ENCODE results near the gene ZCCHC7. TPM values are rescaled to one million over a fixed set of nuclear protein-coding genes. Genes with fewer than 3 reads are reported as not detected.

Gene ZCCHC7
- total RNA-seq, 1 donor from 2014 or later, result 25.1 TPM

DNA sequence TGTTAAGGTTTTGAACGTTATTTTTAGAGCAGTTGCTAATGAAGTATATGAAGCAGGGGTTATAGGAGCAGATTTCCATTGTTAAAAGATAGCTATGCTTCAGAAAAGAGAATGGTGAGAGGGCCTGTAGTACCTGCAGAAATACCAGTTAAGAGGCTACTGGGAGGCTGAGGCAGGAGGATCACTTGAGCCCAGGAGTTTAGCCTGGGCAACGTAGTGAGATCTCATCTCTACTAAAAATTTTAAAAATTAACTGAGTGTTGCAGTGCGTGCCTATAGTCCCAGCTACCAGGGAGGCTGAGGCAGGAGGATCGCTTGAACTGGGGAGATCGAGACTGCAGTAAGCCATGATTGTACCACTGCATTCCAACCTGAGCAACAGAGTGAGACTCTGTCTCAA, 148.8 kb downstream of the ZCCHC7 start:
- Histone ChIP-seq H3K36me3 (no peaks in the 10 kb centered on the region), H3K27me3 (no peaks in the 10 kb centered on the region), H3K4me1 (no peaks in the 10 kb centered on the region), H3K4me3 (no peak overlapping the region), H3K27ac (no peak overlapping the region), H3K9me3 (peaks cover 0 to 16% of the 10 kb centered on the region in 2 donors)
- intact Hi-C loops (cut with DNase I), result no loop called here
- TF ChIP-seq CTCF (IDR thresholded peaks at IDR 0.05), result no peak
- no peak for DNase-seq (ENCODE audit: low spot score in 2 of 2)

- H3K27ac ChIP-seq, result no peak overlapping the region
- no peak for DNase-seq (ENCODE audit: low spot score in 2 of 2)
- H3K9me3 ChIP-seq, result peaks cover 0 to 16% of the 10 kb centered on the region in 2 donors
- intact Hi-C loops (cut with DNase I), result no loop called here
- no peak overlapping the region for H3K4me3 ChIP-seq
- H3K36me3 ChIP-seq, result no peaks in the 10 kb centered on the region
- no peaks in the 10 kb centered on the region for H3K4me1 ChIP-seq
- TF ChIP-seq CTCF (IDR thresholded peaks at IDR 0.05), result no peak
- no peaks in the 10 kb centered on the region for H3K27me3 ChIP-seq
These were observed 151.3 kb downstream of the ZCCHC7 start for GRCh38 chr9:37271679-37272078.

GRCh38 chr9:37273595-37273994, 153.2 kb downstream of the ZCCHC7 start:
- Histone ChIP-seq H3K4me3 (no peak overlapping the region), H3K27me3 (no peaks in the 10 kb centered on the region), H3K4me1 (no peaks in the 10 kb centered on the region), H3K27ac (no peak overlapping the region), H3K9me3 (peaks cover 0 to 16% of the 10 kb centered on the region in 2 donors), H3K36me3 (no peaks in the 10 kb centered on the region)
- no peak for TF ChIP-seq CTCF (IDR thresholded peaks at IDR 0.05)
- intact Hi-C loops (cut with DNase I), result no loop called here
- DNase-seq (ENCODE audit: low spot score in 2 of 2), result no peak

GRCh38 chr9:37281541-37281940, 161.2 kb downstream of the ZCCHC7 start:
- H3K36me3 ChIP-seq, result no peaks in the 10 kb centered on the region

DNA sequence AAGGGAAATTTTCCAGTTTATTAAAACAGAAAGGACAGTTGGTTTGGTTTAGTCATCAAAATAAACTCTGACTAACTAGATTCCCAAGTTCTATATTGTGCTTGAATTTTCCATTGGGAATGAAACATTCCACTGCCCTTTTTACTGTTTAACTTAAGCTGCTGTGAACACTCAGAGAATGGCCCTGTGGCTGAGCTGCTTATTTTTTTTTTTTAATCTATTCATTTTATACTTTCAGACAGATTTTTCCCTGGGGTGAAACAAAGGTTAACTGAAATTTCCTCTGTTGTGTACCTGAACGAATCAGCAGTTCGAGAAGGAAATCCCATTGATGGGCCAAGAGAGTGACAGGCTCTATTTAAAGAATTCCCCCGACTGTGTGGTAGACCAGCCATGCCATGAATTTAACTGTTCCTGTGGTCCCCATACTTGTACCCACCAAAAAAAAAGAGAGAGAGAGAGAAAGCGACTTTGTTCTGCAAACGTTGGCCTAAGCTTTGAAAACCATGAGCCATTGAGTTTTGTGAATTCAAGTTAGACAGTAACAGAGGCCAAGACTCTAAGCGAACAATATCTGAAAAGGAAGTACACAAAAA, 163.5 kb downstream of the ZCCHC7 start:
- no peaks in the 10 kb centered on the region for H3K9me3 ChIP-seq
- no peak for DNase-seq (ENCODE audit: low spot score in 2 of 2)
- H3K27ac ChIP-seq, result no peak overlapping the region
- no peak for TF ChIP-seq CTCF (IDR thresholded peaks at IDR 0.05)
- H3K36me3 ChIP-seq, result no peaks in the 10 kb centered on the region
- no peaks in the 10 kb centered on the region for H3K4me1 ChIP-seq
- no peak overlapping the region for H3K4me3 ChIP-seq
- no peaks in the 10 kb centered on the region for H3K27me3 ChIP-seq
- intact Hi-C loops (cut with DNase I), result no loop called here

More at GRCh38 chr9:37281541-37281940, 161.2 kb downstream of the ZCCHC7 start:
- no peaks in the 10 kb centered on the region for H3K9me3 ChIP-seq
- TF ChIP-seq CTCF (IDR thresholded peaks at IDR 0.05), result no peak
- intact Hi-C loops (cut with DNase I), result no loop called here
- H3K27ac ChIP-seq, result no peak overlapping the region
- no peak for DNase-seq (ENCODE audit: low spot score in 2 of 2)
- H3K27me3 ChIP-seq, result no peaks in the 10 kb centered on the region
- H3K4me1 ChIP-seq, result no peaks in the 10 kb centered on the region
- no peak overlapping the region for H3K4me3 ChIP-seq

DNA sequence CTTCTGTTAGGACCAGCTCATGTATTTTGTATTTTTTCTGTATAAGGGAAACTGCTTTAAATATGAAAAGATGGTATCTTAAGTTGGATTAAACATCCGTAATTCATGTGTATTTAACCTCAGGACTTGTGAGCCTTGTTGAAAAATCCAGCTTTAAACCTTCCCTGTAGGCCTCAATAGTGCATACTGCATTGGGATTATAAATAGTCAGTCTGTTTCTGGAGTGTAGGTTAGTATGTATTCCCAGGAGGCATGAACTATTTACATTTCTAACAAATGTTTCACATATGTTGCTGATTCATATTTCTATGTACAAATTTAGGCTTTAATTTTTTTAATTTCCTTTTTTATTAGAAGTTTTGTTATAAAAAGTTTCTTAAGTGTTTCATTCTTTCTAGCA, 164.3 kb downstream of the ZCCHC7 start:
- Histone ChIP-seq H3K27ac (no peak overlapping the region), H3K4me1 (no peaks in the 10 kb centered on the region), H3K27me3 (no peaks in the 10 kb centered on the region), H3K4me3 (no peak overlapping the region), H3K9me3 (no peaks in the 10 kb centered on the region), H3K36me3 (no peaks in the 10 kb centered on the region)
- no peak for TF ChIP-seq CTCF (IDR thresholded peaks at IDR 0.05)
- no peak for DNase-seq (ENCODE audit: low spot score in 2 of 2)
- intact Hi-C loops (cut with DNase I), result no loop called here
